A549 treated with Mapracorat at 1 μM for 4 hours (cell line): ENCODE results near the gene PPIP5K2. TPM values are rescaled to one million over a fixed set of nuclear protein-coding genes. Genes with fewer than 3 reads are reported as not detected.

Source experiments
- total RNA-seq: library from RNA; stranded (reverse); fragments of 200-300 nt; extraction: Qiagen RNA extraction; gene quantifications from 5 replicates; pipeline ENCODE4 v1.2.3, GENCODE V29; 2022

The PPIP5K2 gene
- 18.6 to 23.2 TPM (median 20.8 TPM) in 5 replicates for total RNA-seq

GRCh38 chr5:103119765-103120606 lies at the start of gene PPIP5K2, which contains the start of gene GIN1:
Gene PPIP5K2 (plus strand): TSS chr5:103120301. CDS start chr5:103129590, 9,289 bp downstream.
Gene GIN1 (minus strand): TSS chr5:103120138. CDS start chr5:103108707, 11,431 bp downstream.

GRCh38 chr5:103258368-103258956 lies 138.4 kb downstream of the PPIP5K2 start, which contains the start of gene MACIR:
Gene MACIR (plus strand): TSS chr5:103258763. CDS start chr5:103275920, 17,157 bp downstream.

Other genes starting within 250 kb of the PPIP5K2 start
- 3.4 to 5.2 TPM (median 4.5 TPM) in 5 replicates for gene GIN1, start 163 bp upstream of the PPIP5K2 start, total RNA-seq
- 18.1 to 20.5 TPM (median 19.7 TPM) in 5 replicates for gene MACIR, start 138.5 kb downstream of the PPIP5K2 start, total RNA-seq